Measurements from ENCODE around the gene MND1. TPM values are rescaled to one million over a fixed set of nuclear protein-coding genes. Genes with fewer than 3 reads are reported as not detected.
"Not testable (repeated sequence)": the region's sequence is repeated elsewhere in the genome, so short reads cannot be mapped to it uniquely, and the experiment has no call there.

MND1 gene
- total and polyA plus RNA-seq, 2 donors (not counting 3 experiments of a cell fraction or from before 2014, with no cell fraction given): 0.66 to 7.7 TPM

- DNase-seq (ENCODE audit: low read depth, low spot score) (no peak), FAIRE-seq (no peak)
- no TSS peak for BruUV-seq (replicated peaks)
- Histone ChIP-seq H3K4me3 (replicated peaks in 1 of 3; ENCODE audit: insufficient read depth in 1 of 3, low read depth in 1 of 3, low read length in 3 of 3) (no peak overlapping the region), H3K4me1 (ENCODE audit: control insufficient read depth, extremely low read depth, insufficient read depth, low read length) (peaks cover 9% of the 10 kb centered on the region), H3K79me2 (ENCODE audit: control insufficient read depth, insufficient read depth, low read length) (no peaks in the 10 kb centered on the region), H3K27me3 (ENCODE audit: control insufficient read depth in 2 of 2, insufficient read depth in 2 of 2, low read length in 2 of 2) (no peaks in the 10 kb centered on the region), H3K9ac (replicated peaks; ENCODE audit: extremely low read depth, insufficient read depth, low read length) (no peak overlapping the region), H3K9me1 (replicated peaks; ENCODE audit: control insufficient read depth, extremely low read depth, insufficient read depth, low read length) (no peaks in the 10 kb centered on the region), H3K9me3 (replicated peaks; ENCODE audit: control insufficient read depth, insufficient read depth, low read length) (no peaks in the 10 kb centered on the region), H4K20me1 (replicated peaks; ENCODE audit: control insufficient read depth, extremely low read depth, insufficient read depth, low read length) (no peaks in the 10 kb centered on the region), H2AFZ (ENCODE audit: low read depth, low read length) (peak overlapping the region; percentile 31), H3K27ac (ENCODE audit: insufficient read depth, low read depth, low read length) (no peak overlapping the region), H3K36me3 (ENCODE audit: control insufficient read depth in 2 of 2, extremely low read depth in 1 of 2, insufficient read depth in 2 of 2, low read length in 2 of 2) (no peaks in the 10 kb centered on the region), H3K4me2 (ENCODE audit: insufficient read depth, low read length) (peak overlapping the region; percentile 37)
- intact Hi-C loops (cut with micrococcal nuclease): loop anchor here (5.0 kb wide), 1 partner anchor 48 kb away; no protein-coding TSS in a partner anchor
- POLR2A ChIA-PET: no interaction called here
- CTCF ChIA-PET: interaction anchor here (1.6 kb wide), 1 partner anchor 124 kb away, joined by 7 read pairs; no protein-coding TSS in a partner anchor
- dilution Hi-C loops (cut with MboI; ENCODE audit: extremely low pct_ligation_motif_present, low sequenced_read_pairs): no loop called here
- TF ChIP-seq JUN (IDR thresholded peaks at IDR 0.05; ENCODE audit: borderline replicate concordance, insufficient read depth, insufficient read length, low read depth): no peak
- TF ChIP-seq EZH2 (IDR thresholded peaks at IDR 0.05; ENCODE audit: borderline replicate concordance, low read depth, low read length, severe bottlenecking): no peak
- no peak for TF ChIP-seq POLR2AphosphoS5 (IDR thresholded peaks at IDR 0.05; ENCODE audit: insufficient read depth, low read depth, low read length)
- TF ChIP-seq MAX (IDR thresholded peaks at IDR 0.05; ENCODE audit: insufficient read depth, insufficient read length): no peak
- TF ChIP-seq GATA2 (IDR thresholded peaks at IDR 0.05; ENCODE audit: insufficient read depth, insufficient read length, low read depth, low read length): no peak
- no peak for TF ChIP-seq POLR2A (IDR thresholded peaks at IDR 0.05; ENCODE audit: low read depth, low read length)
- TF ChIP-seq FOS (IDR thresholded peaks at IDR 0.05; ENCODE audit: borderline replicate concordance, insufficient read depth, low read length): no peak
- TF ChIP-seq MYC (IDR thresholded peaks at IDR 0.05; ENCODE audit: low read depth, low read length): no peak
- TF ChIP-seq CTCF (IDR thresholded peaks at IDR 0.05; ENCODE audit: extremely low read depth in 1 of 2, insufficient read depth in 1 of 2, low read depth in 1 of 2, low read length in 2 of 2): no peak
These were observed 106.0 kb downstream of the MND1 start for GRCh38 chr4:153450544-153450917.

- DNase-seq (ENCODE audit: low read depth, low spot score); H3K4me1 ChIP-seq (ENCODE audit: control insufficient read depth, extremely low read depth, insufficient read depth, low read length); H3K9me1 ChIP-seq (replicated peaks; ENCODE audit: control insufficient read depth, extremely low read depth, insufficient read depth, low read length); H3K27me3 ChIP-seq (ENCODE audit: control insufficient read depth in 2 of 2, insufficient read depth in 2 of 2, low read length in 2 of 2); H3K36me3 ChIP-seq (ENCODE audit: control insufficient read depth in 2 of 2, extremely low read depth in 1 of 2, insufficient read depth in 2 of 2, low read length in 2 of 2); H3K9me3 ChIP-seq (replicated peaks; ENCODE audit: control insufficient read depth, insufficient read depth, low read length); BruUV-seq (replicated peaks); H3K27ac ChIP-seq (ENCODE audit: insufficient read depth, low read depth, low read length); FAIRE-seq; dilution Hi-C loops (cut with MboI; ENCODE audit: extremely low pct_ligation_motif_present, low sequenced_read_pairs); H3K4me2 ChIP-seq (ENCODE audit: insufficient read depth, low read length); H2AFZ ChIP-seq (ENCODE audit: low read depth, low read length); H3K9ac ChIP-seq (replicated peaks; ENCODE audit: extremely low read depth, insufficient read depth, low read length); H3K4me3 ChIP-seq (replicated peaks in 1 of 3; ENCODE audit: insufficient read depth in 1 of 3, low read depth in 1 of 3, low read length in 3 of 3); H4K20me1 ChIP-seq (replicated peaks; ENCODE audit: control insufficient read depth, extremely low read depth, insufficient read depth, low read length); POLR2A ChIA-PET; H3K79me2 ChIP-seq (ENCODE audit: control insufficient read depth, insufficient read depth, low read length): not testable (repeated sequence)
- CTCF ChIA-PET: interaction anchor here (1.4 kb wide), 1 partner anchor 15 kb away, joined by 3 read pairs; the partner anchor contains the start of gene TMEM131L
- intact Hi-C loops (cut with micrococcal nuclease): loop anchor here (5.0 kb wide), 1 partner anchor 49 kb away; no protein-coding TSS in a partner anchor
These were observed 106.7 kb downstream of the MND1 start for GRCh38 chr4:153451145-153451544.

All from endothelial cell of umbilical vein (primary cell).